Daoy (cell line): ENCODE data around the gene MANF. TPM values are rescaled to one million over a fixed set of nuclear protein-coding genes. Genes with fewer than 3 reads are reported as not detected.
A peak's percentile ranks its signal among the peaks of the same experiment; 100 is the strongest.

ENCODE experiments used
- DNase-seq: peaks from one replicate; pipeline ENCODE4 v3.0.0-alpha.2; 2015; ENCODE audit warnings: low read depth
- total RNA-seq: library from RNA; depleted of rRNA; stranded (reverse); fragments of >200 nt; shearing (Covaris generic); gene quantifications from 2 replicates; pipeline ENCODE4 v1.2.3, GENCODE V29; 2014; rRNA removed

The MANF gene
- total RNA-seq, 1 experiment from 2014 or later = 134 TPM

DNA sequence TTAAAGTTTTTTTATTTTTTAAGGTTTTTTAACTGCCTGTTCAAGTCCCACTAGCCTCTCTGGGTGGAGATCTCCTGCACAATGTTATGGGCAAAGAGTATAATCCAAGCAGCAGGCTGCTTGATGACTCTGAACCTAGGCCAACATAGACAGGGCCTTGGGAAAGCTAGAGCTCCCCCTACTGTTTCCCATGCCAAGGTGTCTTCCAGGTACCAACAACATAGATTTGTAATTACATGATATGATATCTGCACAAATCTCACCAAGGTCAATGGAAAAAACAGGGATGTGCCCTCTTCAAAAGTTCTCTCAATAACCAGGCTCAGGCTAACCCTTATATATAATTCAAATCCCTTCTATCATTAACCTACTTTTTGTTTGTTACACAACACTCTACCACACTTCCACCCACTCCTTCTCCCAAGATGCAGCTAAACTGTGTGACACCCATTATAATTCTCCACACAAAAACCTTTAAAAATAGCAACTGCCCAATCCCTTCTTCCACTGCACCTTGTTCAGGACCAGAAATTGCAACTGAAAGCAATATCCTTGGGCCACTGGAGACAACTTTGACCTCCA is 49.7 kb downstream of the MANF start:
- DNase-seq = peak; percentile 21

- no peak for DNase-seq
These were observed 52.0 kb downstream of the MANF start for GRCh38 chr3:51436998-51437639.

Other genes with a start within 250 kb of the MANF start
- gene RBM15B, start 6.0 kb downstream of the MANF start, total RNA-seq = 8.7 and 12.6 TPM in 2 replicates
- 11.4 and 13.9 TPM in 2 replicates for gene DCAF1, start 114.7 kb downstream of the MANF start, total RNA-seq
- gene RAD54L2, start 153.4 kb downstream of the MANF start, total RNA-seq = 10.2 and 10.6 TPM in 2 replicates